ENCODE measurements around the gene BSCL2. TPM values are rescaled to one million over a fixed set of nuclear protein-coding genes. Genes with fewer than 3 reads are reported as not detected.

The BSCL2 gene
- total and polyA plus RNA-seq, 7 experiments from 2014 or later: 28.4 to 63.5 (median 51.2) TPM

GRCh38 chr11:62709247-62710000 is 2.2 kb upstream of the BSCL2 start:
- peak; percentile 78 to 98 (median 97) for DNase-seq
- POLR2A ChIA-PET: interaction anchor here (0.6 to 13.6 kb wide), 39 partner anchors 9 to 1281 kb away, joined by 3 to 347 read pairs (median 7); partner anchors contain the start of genes C11orf98, CSKMT, EEF1G and GANAB
- no peaks in the 10 kb centered on the region for H3K27me3 ChIP-seq (ENCODE audit: control insufficient read depth in 2 of 2, insufficient read depth in 2 of 2, low read length in 2 of 2)
- ATAC-seq: peak; percentile 88
- Mint-ChIP-seq H3K27ac (peak overlapping the region; percentile 94 to 99 (median 97)), H3K9me3 (peaks cover 0 to 4% (median 0%) of the 10 kb centered on the region in 11 donors), H3K4me3 (peak overlapping the region; percentile 92 to 99 (median 96)), H3K27me3 (no peaks in the 10 kb centered on the region), H3K4me1 (peaks cover 17 to 70% (median 64%) of the 10 kb centered on the region in 7 donors), H3K36me3 (peaks cover 3 to 34% (median 8%) of the 10 kb centered on the region in 5 donors)
- no peaks in the 10 kb centered on the region for H3K9me3 ChIP-seq (ENCODE audit: control insufficient read depth in 2 of 3, low read length in 3 of 3)
- peak overlapping the region; percentile 77 for H3K4me3 ChIP-seq (ENCODE audit: low read length)
- H3K27ac ChIP-seq (ENCODE audit: low read depth, low read length): peak overlapping the region; percentile 84
- peaks cover 41 to 57% of the 10 kb centered on the region in 2 donors for H3K4me1 ChIP-seq (ENCODE audit: control insufficient read depth in 2 of 2, insufficient read depth in 2 of 2, low read length in 2 of 2)
- H3K36me3 ChIP-seq (ENCODE audit: control insufficient read depth in 2 of 3, insufficient read depth in 3 of 3, low read length in 3 of 3): peaks cover 2 to 20% (median 2%) of the 10 kb centered on the region in 3 experiments
- CTCF ChIA-PET: interaction anchor here (1.0 to 1.4 kb wide), 3 partner anchors 18 to 118 kb away, joined by 3 to 6 read pairs (median 3); partner anchors contain the start of genes C11orf98 and HNRNPUL2
- intact Hi-C loops (cut with micrococcal nuclease): loop anchor here (1.0 to 5.0 kb wide), 24 partner anchors 18 to 963 kb away; partner anchors contain the start of genes GANAB (in 2 of the 2), HNRNPUL2 (in 2 of the 2), INTS5 (in 2 of the 2) and TAF6L (in 2 of the 2)

GRCh38 chr11:62708793-62709192 is 1.6 kb upstream of the BSCL2 start:
- Histone ChIP-seq H3K27me3 (ENCODE audit: control insufficient read depth in 2 of 2, insufficient read depth in 2 of 2, low read length in 2 of 2) (no peaks in the 10 kb centered on the region), H3K4me3 (ENCODE audit: low read length) (peak overlapping the region; percentile 77), H3K4me1 (ENCODE audit: control insufficient read depth in 2 of 2, insufficient read depth in 2 of 2, low read length in 2 of 2) (peaks cover 41 to 57% of the 10 kb centered on the region in 2 donors), H3K36me3 (ENCODE audit: control insufficient read depth in 2 of 3, insufficient read depth in 3 of 3, low read length in 3 of 3) (peaks cover 0 to 14% (median 0%) of the 10 kb centered on the region in 3 experiments), H3K27ac (ENCODE audit: low read depth, low read length) (peak overlapping the region; percentile 84), H3K9me3 (ENCODE audit: control insufficient read depth in 2 of 3, low read length in 3 of 3) (no peaks in the 10 kb centered on the region)
- Mint-ChIP-seq H3K27ac (peak overlapping the region; percentile 94 to 99 (median 97)), H3K36me3 (peaks cover 0 to 30% (median 8%) of the 10 kb centered on the region in 5 donors), H3K4me3 (peak overlapping the region; percentile 92 to 99 (median 96)), H3K9me3 (peaks cover 0 to 4% (median 0%) of the 10 kb centered on the region in 11 donors), H3K4me1 (peaks cover 17 to 66% (median 62%) of the 10 kb centered on the region in 7 donors), H3K27me3 (no peaks in the 10 kb centered on the region)
- ChIA-PET POLR2A (interaction anchor here (0.6 to 13.6 kb wide), 38 partner anchors 8 to 1280 kb away, joined by 3 to 347 read pairs (median 7); partner anchors contain the start of genes C11orf98, CSKMT, EEF1G and GANAB), CTCF (interaction anchor here (1.3 to 1.4 kb wide), 3 partner anchors 19 to 117 kb away, joined by 3 to 6 read pairs (median 4); partner anchors contain the start of genes C11orf98, HNRNPUL2 and TUT1)
- intact Hi-C loops (cut with micrococcal nuclease): loop anchor here (1.0 to 5.0 kb wide), 24 partner anchors 19 to 964 kb away; partner anchors contain the start of genes GANAB (in 2 of the 2), HNRNPUL2 (in 2 of the 2), INTS5 (in 2 of the 2) and TAF6L (in 2 of the 2)
- DNase-seq (peak in 3 of 9 donors; percentile 25 to 58 (median 45)), ATAC-seq (peak; percentile 9)

- Histone ChIP-seq H3K4me1 (ENCODE audit: control insufficient read depth in 2 of 2, insufficient read depth in 2 of 2, low read length in 2 of 2) (peaks cover 41 to 57% of the 10 kb centered on the region in 2 donors), H3K9me3 (ENCODE audit: control insufficient read depth in 2 of 3, low read length in 3 of 3) (no peaks in the 10 kb centered on the region), H3K27me3 (ENCODE audit: control insufficient read depth in 2 of 2, insufficient read depth in 2 of 2, low read length in 2 of 2) (no peaks in the 10 kb centered on the region), H3K36me3 (ENCODE audit: control insufficient read depth in 2 of 3, insufficient read depth in 3 of 3, low read length in 3 of 3) (peaks cover 0 to 10% (median 0%) of the 10 kb centered on the region in 3 experiments), H3K4me3 (ENCODE audit: low read length) (peak overlapping the region; percentile 77), H3K27ac (ENCODE audit: low read depth, low read length) (peak overlapping the region; percentile 84)
- Mint-ChIP-seq H3K4me1 (peaks cover 17 to 63% (median 58%) of the 10 kb centered on the region in 7 donors), H3K4me3 (peak overlapping the region; percentile 92 to 99 (median 96)), H3K36me3 (peaks cover 0 to 27% (median 8%) of the 10 kb centered on the region in 5 donors), H3K9me3 (peaks cover 0 to 4% (median 0%) of the 10 kb centered on the region in 11 donors), H3K27ac (peak overlapping the region; percentile 94 to 99 (median 97)), H3K27me3 (no peaks in the 10 kb centered on the region)
- ChIA-PET CTCF (interaction anchor here (1.3 to 1.4 kb wide), 3 partner anchors 19 to 116 kb away, joined by 3 to 6 read pairs (median 4); partner anchors contain the start of genes C11orf98, HNRNPUL2 and TUT1), POLR2A (interaction anchor here (0.5 to 13.6 kb wide), 36 partner anchors 7 to 313 kb away, joined by 3 to 347 read pairs (median 7); partner anchors contain the start of genes C11orf98, CSKMT, EEF1G and GANAB)
- intact Hi-C loops (cut with micrococcal nuclease): loop anchor here in 1 of 2 donors (5.0 kb wide), 1 partner anchor 964 kb away; the partner anchor contains the start of gene ATL3
- no peak for DNase-seq
- no peak for ATAC-seq
Measured at GRCh38 chr11:62708392-62708791, 1.2 kb upstream of the BSCL2 start.

- CTCF ChIA-PET: interaction anchor here (2.5 kb wide), 1 partner anchor 115 kb away, joined by 10 read pairs; the partner anchor contains the start of gene TUT1
- Mint-ChIP-seq H3K4me1 (peaks cover 17 to 49% (median 44%) of the 10 kb centered on the region in 7 donors), H3K27me3 (no peaks in the 10 kb centered on the region), H3K9me3 (peaks cover 0 to 4% (median 0%) of the 10 kb centered on the region in 11 donors), H3K27ac (peak overlapping the region; percentile 66 to 99 (median 80)), H3K4me3 (peak overlapping the region; percentile 59 to 97 (median 86)), H3K36me3 (peaks cover 0 to 25% (median 5%) of the 10 kb centered on the region in 5 donors)
- H3K27me3 ChIP-seq (ENCODE audit: control insufficient read depth in 2 of 2, insufficient read depth in 2 of 2, low read length in 2 of 2): no peaks in the 10 kb centered on the region
- intact Hi-C loops (cut with micrococcal nuclease): loop anchor here (1.0 to 5.0 kb wide), 3 partner anchors 54 to 965 kb away; partner anchors contain the start of genes ATL3 (in 1 of the 2), EML3 (in 1 of the 2) and POLR2G (in 1 of the 2)
- H3K9me3 ChIP-seq (ENCODE audit: control insufficient read depth in 2 of 3, low read length in 3 of 3): no peaks in the 10 kb centered on the region
- peak overlapping the region; percentile 74 for H3K4me3 ChIP-seq (ENCODE audit: low read length)
- H3K27ac ChIP-seq (ENCODE audit: low read depth, low read length): peak overlapping the region; percentile 73
- ATAC-seq: no peak
- DNase-seq: no peak
- H3K36me3 ChIP-seq (ENCODE audit: control insufficient read depth in 2 of 3, insufficient read depth in 3 of 3, low read length in 3 of 3): peaks cover 0 to 5% (median 0%) of the 10 kb centered on the region in 3 experiments
- POLR2A ChIA-PET: interaction anchor here (0.6 to 13.6 kb wide), 21 partner anchors 16 to 1493 kb away, joined by 3 to 347 read pairs (median 9); partner anchors contain the start of genes C11orf98, CSKMT, EEF1G and EML3
- H3K4me1 ChIP-seq (ENCODE audit: control insufficient read depth in 2 of 2, insufficient read depth in 2 of 2, low read length in 2 of 2): peaks cover 41 to 46% of the 10 kb centered on the region in 2 donors
Measured at GRCh38 chr11:62706850-62707247, 375 bp downstream of the BSCL2 start.

DNA sequence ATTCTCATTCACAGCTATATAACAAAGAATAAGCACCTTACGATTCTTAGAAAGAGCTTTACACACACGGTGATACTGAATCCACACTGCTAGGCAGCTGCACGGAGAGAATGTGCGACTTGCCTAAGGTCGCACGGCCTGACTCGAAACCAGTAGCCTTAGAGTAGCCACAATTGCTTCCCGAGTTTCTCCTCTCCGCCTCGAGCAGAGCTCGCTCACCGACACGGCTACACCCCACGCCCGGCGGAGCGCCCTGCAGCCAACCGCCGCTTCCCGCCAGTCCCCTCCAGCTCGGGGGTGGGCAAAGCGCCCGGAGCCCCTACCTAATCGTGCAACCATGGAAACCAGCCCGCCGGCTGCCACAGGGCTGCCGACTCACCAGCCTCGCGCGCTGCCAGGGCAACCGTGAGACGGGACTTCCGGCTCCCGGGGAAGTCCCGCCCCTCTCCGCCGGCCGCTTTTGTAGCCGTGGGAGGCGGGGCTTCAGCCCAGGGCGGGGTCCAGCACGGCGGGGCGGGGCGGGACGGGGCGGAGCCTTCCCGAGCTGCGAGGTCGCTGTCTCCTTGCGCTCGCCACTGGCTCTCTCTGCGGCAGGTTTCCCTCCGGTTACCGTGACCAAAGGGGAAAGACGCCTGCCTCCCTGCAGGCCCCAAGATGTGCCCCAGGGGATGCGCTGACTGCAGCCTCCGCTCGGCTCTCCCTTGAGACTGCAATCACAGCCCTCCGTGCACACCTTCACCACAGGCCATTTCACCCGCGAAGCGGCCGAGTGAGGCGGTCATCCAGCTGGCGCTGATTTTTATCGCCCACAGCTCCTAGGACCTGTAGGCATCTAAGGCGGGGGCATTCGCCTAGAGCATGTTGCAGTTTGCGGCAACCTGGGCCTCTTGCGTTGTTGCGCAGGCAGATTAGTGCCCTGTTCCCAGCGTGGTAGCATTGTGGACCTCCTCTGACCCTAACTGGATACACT is 1.1 kb downstream of the BSCL2 start:
- H3K27me3 Mint-ChIP-seq: no peaks in the 10 kb centered on the region
- H3K4me1 Mint-ChIP-seq: peaks cover 17 to 49% (median 44%) of the 10 kb centered on the region in 7 donors
- peak overlapping the region; percentile 69 to 92 (median 87) for H3K27ac Mint-ChIP-seq
- DNase-seq: peak; percentile 86 to 96 (median 90)
- H3K4me3 Mint-ChIP-seq: peak overlapping the region; percentile 83 to 97 (median 90)
- Histone ChIP-seq H3K27ac (ENCODE audit: low read depth, low read length) (peak overlapping the region; percentile 73), H3K4me3 (ENCODE audit: low read length) (peak overlapping the region; percentile 74), H3K27me3 (ENCODE audit: control insufficient read depth in 2 of 2, insufficient read depth in 2 of 2, low read length in 2 of 2) (no peaks in the 10 kb centered on the region), H3K36me3 (ENCODE audit: control insufficient read depth in 2 of 3, insufficient read depth in 3 of 3, low read length in 3 of 3) (peaks cover 0 to 2% (median 0%) of the 10 kb centered on the region in 3 experiments), H3K9me3 (ENCODE audit: control insufficient read depth in 2 of 3, low read length in 3 of 3) (no peaks in the 10 kb centered on the region), H3K4me1 (ENCODE audit: control insufficient read depth in 2 of 2, insufficient read depth in 2 of 2, low read length in 2 of 2) (peaks cover 41 to 46% of the 10 kb centered on the region in 2 donors)
- CTCF ChIA-PET: interaction anchor here (0.7 to 2.5 kb wide), 4 partner anchors 25 to 114 kb away, joined by 3 to 10 read pairs (median 4); partner anchors contain the start of gene TUT1
- peaks cover 0 to 4% (median 0%) of the 10 kb centered on the region in 11 donors for H3K9me3 Mint-ChIP-seq
- ATAC-seq: peak; percentile 79
- H3K36me3 Mint-ChIP-seq: peaks cover 0 to 23% (median 5%) of the 10 kb centered on the region in 5 donors
- intact Hi-C loops (cut with micrococcal nuclease): loop anchor here (1.0 to 5.0 kb wide), 3 partner anchors 55 to 966 kb away; partner anchors contain the start of genes ATL3 (in 1 of the 2), EML3 (in 1 of the 2) and POLR2G (in 1 of the 2)
- POLR2A ChIA-PET: interaction anchor here (0.6 to 13.6 kb wide), 21 partner anchors 10 to 151 kb away, joined by 3 to 347 read pairs (median 9); partner anchors contain the start of genes C11orf98, CSKMT, EEF1G and EML3
